Panc1 (cell line): ENCODE measurements around the gene GRM4. TPM values are rescaled to one million over a fixed set of nuclear protein-coding genes. Genes with fewer than 3 reads are reported as not detected.

Experiments used
- ATAC-seq: fragments of 200-7000 bp; cut with Tn5 transposase; 2 replicates; pipeline ENCODE4 v1.9.1; 2020; ENCODE audit warnings: mild to moderate bottlenecking, moderate library complexity
- BruUV-seq: library from RNA; stranded (reverse); fragments of 400-500 nt; replicated peaks from 2 replicates; lab custom pipeline; 2021; lab: Mats Ljungman, UMichigan
- CTCF ChIA-PET: fragments of 300-600 bp; sonication (Branson Sonifier 250); formaldehyde crosslinking; loops from one replicate; lab custom pipeline; 2022; ENCODE audit warnings: antibody characterized with exemption; lab: Charles Lee
- POLR2A ChIA-PET: fragments of 300-600 bp; sonication (Branson Sonifier 250); formaldehyde crosslinking; loops from one replicate; lab custom pipeline; 2022; ENCODE audit warnings: antibody characterized with exemption; lab: Charles Lee
- DNase-seq: peaks from one replicate; pipeline ENCODE4 v3.0.0-alpha.2; 2010; ENCODE audit warnings: low read depth, low spot score
- H3K27ac ChIP-seq: 2 replicates; pipeline ENCODE4 v1.5.1; 2011; ENCODE audit warnings: mild to moderate bottlenecking, low read length, inconsistent platforms
- H3K27me3 ChIP-seq: fragments of 200-500 bp; sonication (Bioruptor generic); 2 replicates; pipeline ENCODE4 v1.6.0; 2014; ENCODE audit warnings: low read length, inconsistent platforms; ENCODE audit not compliant: control insufficient read depth, insufficient read depth
- H3K36me3 ChIP-seq: fragments of 200-500 bp; sonication (Bioruptor generic); 2 replicates; pipeline ENCODE4 v1.5.1; 2014; ENCODE audit warnings: inconsistent platforms, mild to moderate bottlenecking, low read length, moderate library complexity; ENCODE audit not compliant: control insufficient read depth, insufficient read depth
- H3K4me1 ChIP-seq: 2 replicates; pipeline ENCODE4 v1.5.1; 2011; ENCODE audit warnings: inconsistent platforms, mild to moderate bottlenecking, low read length, moderate library complexity; ENCODE audit not compliant: control insufficient read depth, insufficient read depth
- H3K4me3 ChIP-seq, 2 experiments: 2 replicates each; pipeline ENCODE4 v1.5.1; 2011 to 2012; ENCODE audit warnings: low read depth in 2 of 2, low read length in 2 of 2, mild to moderate bottlenecking in 2 of 2, inconsistent platforms in 1 of 2, moderate library complexity in 1 of 2
- H3K9me3 ChIP-seq: fragments of 200-500 bp; sonication (Bioruptor generic); 2 replicates; pipeline ENCODE4 v1.5.1; 2014; ENCODE audit warnings: low read depth, mild to moderate bottlenecking, inconsistent platforms, low read length, moderate library complexity; ENCODE audit not compliant: control insufficient read depth, insufficient read depth
- CTCF ChIP-seq: fragments of 450-650 bp; IDR thresholded peaks from 2 replicates; pipeline ENCODE4 v1.5.1; 2017; ENCODE audit warnings: mild to moderate bottlenecking
- POLR2AphosphoS5 ChIP-seq: IDR thresholded peaks from 2 replicates; pipeline ENCODE4 v1.6.1; 2012; ENCODE audit warnings: mild to moderate bottlenecking, low read depth, low read length, moderate library complexity
- REST ChIP-seq, 2 experiments: IDR thresholded peaks; 2 replicates each; pipeline ENCODE4 v1.6.1; 2011 to 2012; ENCODE audit warnings: low read depth in 2 of 2, control low read depth in 1 of 2, low read length in 1 of 2, mild to moderate bottlenecking in 1 of 2, moderate library complexity in 1 of 2; ENCODE audit not compliant: insufficient read depth in 1 of 2
- SIN3A ChIP-seq: IDR thresholded peaks from 2 replicates; pipeline ENCODE4 v1.6.1; 2012; ENCODE audit warnings: low read depth, mild to moderate bottlenecking, low read length, moderate library complexity, borderline replicate concordance; ENCODE audit not compliant: insufficient read depth
- TCF7L2 ChIP-seq: IDR thresholded peaks from 2 replicates; pipeline ENCODE4 v1.6.1; 2011; ENCODE audit warnings: mild to moderate bottlenecking, low read depth, low read length, inconsistent platforms
- in situ Hi-C: cut with HindIII; loops from 2 replicates; pipeline ENCODE4 v1.10.0; 2016; ENCODE audit warnings: low sequenced_read_pairs, low pct_unique_long_range_greater_than_20kb
- intact Hi-C: fragments of 100-400 bp; cut with micrococcal nuclease; formaldehyde crosslinking; loops from one replicate; pipeline ENCODE4 v1.10.0; 2022; ENCODE audit not compliant: unreplicated experiment
- total RNA-seq: library from RNA; stranded (reverse); gene quantifications from one replicate; pipeline ENCODE4 v1.2.1, GENCODE V29; 2021; ENCODE audit not compliant: unreplicated experiment

Gene GRM4
- total RNA-seq, 1 experiment from 2014 or later = 1.3 TPM

GRCh38 chr6:34138191-34138590, 7.7 kb downstream of the GRM4 start:
- ATAC-seq (no peak), DNase-seq (no peak)
- Histone ChIP-seq H3K27ac (no peak overlapping the region), H3K9me3 (no peaks in the 10 kb centered on the region), H3K27me3 (no peaks in the 10 kb centered on the region; the same call in 1 of the 2 replicates), H3K36me3 (no peaks in the 10 kb centered on the region), H3K4me1 (no peaks in the 10 kb centered on the region), H3K4me3 (no peak overlapping the region)
- in situ Hi-C loops (no loop called here), intact Hi-C loops (no loop called here)
- ChIA-PET POLR2A (no interaction called here), CTCF (interaction anchor here (0.7 kb wide), 1 partner anchor 344 kb away, joined by 3 read pairs; no protein-coding TSS in a partner anchor)
- TF ChIP-seq REST (IDR thresholded peaks at IDR 0.05; ENCODE audit: insufficient read depth in 1 of 2, low read depth in 2 of 2, low read length in 1 of 2) (no peak), SIN3A (no peak), TCF7L2 (no peak)
- BruUV-seq = no TSS peak

GRCh38 chr6:34135541-34135940, 10.3 kb downstream of the GRM4 start:
- no peaks in the 10 kb centered on the region for H3K27me3 ChIP-seq
- TF ChIP-seq SIN3A = no peak
- no peak for TF ChIP-seq REST (IDR thresholded peaks at IDR 0.05; ENCODE audit: insufficient read depth in 1 of 2, low read depth in 2 of 2, low read length in 1 of 2)
- no peak for TF ChIP-seq CTCF
- TF ChIP-seq POLR2AphosphoS5 = no peak
- no peak for TF ChIP-seq TCF7L2
- intact Hi-C loops (no loop called here), in situ Hi-C loops (no loop called here)
- H3K4me1 ChIP-seq = no peaks in the 10 kb centered on the region
- H3K27ac ChIP-seq = no peak overlapping the region
- no TSS peak for BruUV-seq
- DNase-seq = no peak
- no peaks in the 10 kb centered on the region for H3K9me3 ChIP-seq
- H3K4me3 ChIP-seq = no peak overlapping the region
- ChIA-PET POLR2A (no interaction called here), CTCF (interaction anchor here (0.7 kb wide), 1 partner anchor 390 kb away, joined by 5 read pairs; no protein-coding TSS in a partner anchor)
- no peaks in the 10 kb centered on the region for H3K36me3 ChIP-seq
- ATAC-seq = no peak
